GM12878 (cell line): ENCODE data around the gene POU5F1.
"Not testable (repeated sequence)": the region's sequence is repeated elsewhere in the genome, so short reads cannot be mapped to it uniquely, and the experiment has no call there.

ENCODE experiments used
- BMI1 ChIP-seq: fragments of 450-650 bp; IDR thresholded peaks from 2 replicates; pipeline ENCODE4 v1.6.1; 2016; ENCODE audit warnings: mild to moderate bottlenecking, moderate library complexity, borderline replicate concordance
- EZH2 ChIP-seq: IDR thresholded peaks from 2 replicates; pipeline ENCODE4 v1.6.1; 2012; ENCODE audit warnings: low read depth, mild to moderate bottlenecking, control low read depth, inconsistent platforms, low read length, borderline replicate concordance; ENCODE audit not compliant: control insufficient read depth
- NFYB ChIP-seq: IDR thresholded peaks from 2 replicates; pipeline ENCODE4 v1.6.1; 2011; ENCODE audit warnings: low read depth, mild to moderate bottlenecking, low read length, improper control_type of control experiment, moderate library complexity; ENCODE audit not compliant: insufficient read depth
- POLR2AphosphoS2 ChIP-seq: IDR thresholded peaks from 2 replicates; pipeline ENCODE4 v1.6.1; 2011; ENCODE audit warnings: low read depth, mild to moderate bottlenecking, low read length, improper control_type of control experiment, moderate library complexity
- RELA ChIP-seq: fragments of 450-650 bp; IDR thresholded peaks from 2 replicates; pipeline ENCODE4 v1.8.0; 2014; ENCODE audit warnings: borderline replicate concordance; ENCODE audit not compliant: partially characterized antibody
- SIN3A ChIP-seq: IDR thresholded peaks from 2 replicates; pipeline ENCODE4 v1.6.1; 2012; ENCODE audit warnings: low read depth, low read length, improper control_type of control experiment
- TAF1 ChIP-seq: IDR thresholded peaks from 2 replicates; pipeline ENCODE4 v1.6.1; 2011; ENCODE audit warnings: mild to moderate bottlenecking, low read depth, low read length, borderline replicate concordance
- ZZZ3 ChIP-seq: IDR thresholded peaks from 2 replicates; pipeline ENCODE4 v1.6.1; 2011; ENCODE audit warnings: low read depth; ENCODE audit not compliant: control insufficient read depth, insufficient read length
- TF ChIP-seq, protein P1 (sequence below): fragments of 450-650 bp; IDR thresholded peaks from 2 replicates; pipeline ENCODE4 v1.6.1; 2016; ENCODE audit warnings: mild to moderate bottlenecking
- TF ChIP-seq, protein P2 (sequence below): IDR thresholded peaks from 2 replicates; pipeline ENCODE4 v1.6.1; 2011; ENCODE audit warnings: low read depth, low read length, improper control_type of control experiment, borderline replicate concordance
- TF ChIP-seq, protein P3 (sequence below), 3 experiments: IDR thresholded peaks in 2 of 3; conservative IDR thresholded peaks in 1 of 3; 2 replicates each; pipeline ENCODE4 v1.5.1; 2011; ENCODE audit warnings: low read depth in 3 of 3, low read length in 3 of 3, mild to moderate bottlenecking in 3 of 3, control low read depth in 2 of 3, moderate library complexity in 2 of 3, inconsistent platforms in 1 of 3, mixed read lengths in 1 of 3; ENCODE audit not compliant: control insufficient read depth in 2 of 3, insufficient read depth in 1 of 3; ENCODE audit errors: extremely low read depth in 1 of 3

DNA sequence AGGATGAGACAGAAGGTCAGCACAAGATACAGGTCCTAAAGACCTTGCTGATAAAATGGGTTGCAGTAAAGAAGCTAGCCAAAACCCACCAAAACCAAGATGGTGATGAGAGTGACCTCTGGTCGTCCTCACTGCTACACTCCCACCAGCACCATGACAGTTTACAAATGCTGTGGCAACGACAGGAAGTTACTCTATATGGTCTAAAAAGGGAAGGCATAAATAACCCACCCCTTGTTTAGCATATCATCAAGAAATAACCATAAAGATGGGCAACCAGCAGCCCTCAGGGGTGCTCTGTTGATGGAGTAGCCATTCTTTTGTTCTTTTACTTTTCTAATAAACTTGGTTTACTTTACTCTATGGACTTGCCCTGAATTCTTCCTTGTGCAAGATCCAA lies 44.7 kb upstream of the POU5F1 start:
- not testable (repeated sequence) for TF ChIP-seq BMI1, POLR2AphosphoS2, ZZZ3, RELA, NFYB, EZH2, TAF1, SIN3A
- TF ChIP-seq, protein P1, sequence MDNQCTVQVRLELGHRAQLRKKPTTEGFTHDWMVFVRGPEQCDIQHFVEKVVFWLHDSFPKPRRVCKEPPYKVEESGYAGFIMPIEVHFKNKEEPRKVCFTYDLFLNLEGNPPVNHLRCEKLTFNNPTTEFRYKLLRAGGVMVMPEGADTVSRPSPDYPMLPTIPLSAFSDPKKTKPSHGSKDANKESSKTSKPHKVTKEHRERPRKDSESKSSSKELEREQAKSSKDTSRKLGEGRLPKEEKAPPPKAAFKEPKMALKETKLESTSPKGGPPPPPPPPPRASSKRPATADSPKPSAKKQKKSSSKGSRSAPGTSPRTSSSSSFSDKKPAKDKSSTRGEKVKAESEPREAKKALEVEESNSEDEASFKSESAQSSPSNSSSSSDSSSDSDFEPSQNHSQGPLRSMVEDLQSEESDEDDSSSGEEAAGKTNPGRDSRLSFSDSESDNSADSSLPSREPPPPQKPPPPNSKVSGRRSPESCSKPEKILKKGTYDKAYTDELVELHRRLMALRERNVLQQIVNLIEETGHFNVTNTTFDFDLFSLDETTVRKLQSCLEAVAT, result not testable (repeated sequence)
- TF ChIP-seq, protein P2, sequence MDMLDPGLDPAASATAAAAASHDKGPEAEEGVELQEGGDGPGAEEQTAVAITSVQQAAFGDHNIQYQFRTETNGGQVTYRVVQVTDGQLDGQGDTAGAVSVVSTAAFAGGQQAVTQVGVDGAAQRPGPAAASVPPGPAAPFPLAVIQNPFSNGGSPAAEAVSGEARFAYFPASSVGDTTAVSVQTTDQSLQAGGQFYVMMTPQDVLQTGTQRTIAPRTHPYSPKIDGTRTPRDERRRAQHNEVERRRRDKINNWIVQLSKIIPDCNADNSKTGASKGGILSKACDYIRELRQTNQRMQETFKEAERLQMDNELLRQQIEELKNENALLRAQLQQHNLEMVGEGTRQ, result not testable (repeated sequence)
- TF ChIP-seq, protein P3, sequence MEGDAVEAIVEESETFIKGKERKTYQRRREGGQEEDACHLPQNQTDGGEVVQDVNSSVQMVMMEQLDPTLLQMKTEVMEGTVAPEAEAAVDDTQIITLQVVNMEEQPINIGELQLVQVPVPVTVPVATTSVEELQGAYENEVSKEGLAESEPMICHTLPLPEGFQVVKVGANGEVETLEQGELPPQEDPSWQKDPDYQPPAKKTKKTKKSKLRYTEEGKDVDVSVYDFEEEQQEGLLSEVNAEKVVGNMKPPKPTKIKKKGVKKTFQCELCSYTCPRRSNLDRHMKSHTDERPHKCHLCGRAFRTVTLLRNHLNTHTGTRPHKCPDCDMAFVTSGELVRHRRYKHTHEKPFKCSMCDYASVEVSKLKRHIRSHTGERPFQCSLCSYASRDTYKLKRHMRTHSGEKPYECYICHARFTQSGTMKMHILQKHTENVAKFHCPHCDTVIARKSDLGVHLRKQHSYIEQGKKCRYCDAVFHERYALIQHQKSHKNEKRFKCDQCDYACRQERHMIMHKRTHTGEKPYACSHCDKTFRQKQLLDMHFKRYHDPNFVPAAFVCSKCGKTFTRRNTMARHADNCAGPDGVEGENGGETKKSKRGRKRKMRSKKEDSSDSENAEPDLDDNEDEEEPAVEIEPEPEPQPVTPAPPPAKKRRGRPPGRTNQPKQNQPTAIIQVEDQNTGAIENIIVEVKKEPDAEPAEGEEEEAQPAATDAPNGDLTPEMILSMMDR (IDR thresholded peaks at IDR 0.05 in 2 of 3, conservative IDR thresholded peaks at IDR 0.05 in 1 of 3; ENCODE audit: control insufficient read depth in 2 of 3, extremely low read depth in 1 of 3, insufficient read depth in 1 of 3, low read depth in 3 of 3, low read length in 3 of 3), result not testable (repeated sequence)
